ENCODE results near the gene POLR3H.
A peak's percentile ranks its signal among the peaks of the same experiment; 100 is the strongest.

POLR3H gene

GRCh38 chr22:41578114-41578513, 33.8 kb upstream of the POLR3H start:
- DNase-seq (ENCODE audit: low read depth in 1 of 2, low spot score in 1 of 2) = no peak
- H3K27ac ChIP-seq (replicated peaks) = no peak overlapping the region
- no peak overlapping the region for H3K4me3 ChIP-seq (replicated peaks; ENCODE audit: insufficient read depth, low read length)
- no peaks in the 10 kb centered on the region for H3K27me3 ChIP-seq (ENCODE audit: insufficient read depth, poor library complexity, severe bottlenecking)
- TF ChIP-seq SPI1 (IDR thresholded peaks at IDR 0.05; ENCODE audit: borderline replicate concordance, low read depth) (no peak), POLR2AphosphoS5 (IDR thresholded peaks at IDR 0.05; ENCODE audit: low read depth) (no peak), CTCF (IDR thresholded peaks at IDR 0.05; ENCODE audit: insufficient read depth, low read length) (no peak), GABPA (IDR thresholded peaks at IDR 0.05; ENCODE audit: low read depth) (no peak), REST (IDR thresholded peaks at IDR 0.05; ENCODE audit: insufficient replicate concordance, low read depth) (no peak)

- no peak overlapping the region for H3K4me3 ChIP-seq (replicated peaks; ENCODE audit: insufficient read depth, low read length)
- no peaks in the 10 kb centered on the region for H3K27me3 ChIP-seq (ENCODE audit: insufficient read depth, poor library complexity, severe bottlenecking)
- TF ChIP-seq GABPA (IDR thresholded peaks at IDR 0.05; ENCODE audit: low read depth) (no peak), CTCF (IDR thresholded peaks at IDR 0.05; ENCODE audit: insufficient read depth, low read length) (peak; percentile 83), REST (IDR thresholded peaks at IDR 0.05; ENCODE audit: insufficient replicate concordance, low read depth) (no peak), POLR2AphosphoS5 (IDR thresholded peaks at IDR 0.05; ENCODE audit: low read depth) (no peak)
- DNase-seq (ENCODE audit: low read depth in 1 of 2, low spot score in 1 of 2) = peak; percentile 34 to 56
- H3K27ac ChIP-seq (replicated peaks) = no peak overlapping the region
Observed at GRCh38 chr22:41576877-41577276, 32.6 kb upstream of the POLR3H start.

- Histone ChIP-seq H3K27me3 (ENCODE audit: insufficient read depth, poor library complexity, severe bottlenecking) (no peaks in the 10 kb centered on the region), H3K4me3 (replicated peaks; ENCODE audit: insufficient read depth, low read length) (no peak overlapping the region), H3K27ac (replicated peaks) (no peak overlapping the region)
- no peak for TF ChIP-seq CTCF (IDR thresholded peaks at IDR 0.05; ENCODE audit: insufficient read depth, low read length)
- TF ChIP-seq REST (IDR thresholded peaks at IDR 0.05; ENCODE audit: insufficient replicate concordance, low read depth) = no peak
- no peak for TF ChIP-seq SPI1 (IDR thresholded peaks at IDR 0.05; ENCODE audit: borderline replicate concordance, low read depth)
- TF ChIP-seq GABPA (IDR thresholded peaks at IDR 0.05; ENCODE audit: low read depth) = no peak
- no peak for TF ChIP-seq POLR2AphosphoS5 (IDR thresholded peaks at IDR 0.05; ENCODE audit: low read depth)
- DNase-seq (ENCODE audit: low read depth in 1 of 2, low spot score in 1 of 2) = no peak
Observed at GRCh38 chr22:41575533-41575932, 31.3 kb upstream of the POLR3H start.
